IPS-20b (cell line): Measurements from ENCODE around the gene TWIST2.

Source experiments
- H3K27ac ChIP-seq: one replicate; pipeline ENCODE4 v1.5.1; 2013; ENCODE audit warnings: low read length
- H3K27me3 ChIP-seq: 2 replicates; pipeline ENCODE4 v1.6.1; 2013; ENCODE audit warnings: mild to moderate bottlenecking, low read length, inconsistent platforms; ENCODE audit not compliant: insufficient read depth
- H3K36me3 ChIP-seq: 2 replicates; pipeline ENCODE4 v1.6.1; 2013; ENCODE audit warnings: low read depth, mild to moderate bottlenecking, inconsistent platforms, low read length, moderate library complexity; ENCODE audit not compliant: insufficient read depth
- H3K4me1 ChIP-seq: 2 replicates; pipeline ENCODE4 v1.6.1; 2013; ENCODE audit warnings: mild to moderate bottlenecking, control low read depth, inconsistent platforms, low read length, moderate library complexity; ENCODE audit not compliant: insufficient read depth
- H3K4me3 ChIP-seq: 2 replicates; pipeline ENCODE4 v1.5.1; 2013; ENCODE audit warnings: mild to moderate bottlenecking, low read length, inconsistent platforms
- H3K9ac ChIP-seq: 2 replicates; pipeline ENCODE4 v1.6.1; 2013; ENCODE audit warnings: low read depth, mild to moderate bottlenecking, inconsistent platforms, low read length, moderate library complexity
- H3K9me3 ChIP-seq: 2 replicates; pipeline ENCODE4 v1.6.1; 2013; ENCODE audit warnings: mild to moderate bottlenecking, low read depth, low read length, inconsistent platforms; ENCODE audit not compliant: insufficient read depth

The TWIST2 gene

GRCh38 chr2:238904177-238904576 is 56.3 kb downstream of the TWIST2 start:
- no peaks in the 10 kb centered on the region for H3K36me3 ChIP-seq
- H3K27ac ChIP-seq = no peak overlapping the region

GRCh38 chr2:238904716-238905115 is 56.8 kb downstream of the TWIST2 start:
- Histone ChIP-seq H3K27me3 (no peaks in the 10 kb centered on the region), H3K9ac (no peak overlapping the region), H3K4me1 (no peaks in the 10 kb centered on the region), H3K4me3 (no peak overlapping the region), H3K27ac (no peak overlapping the region), H3K9me3 (no peaks in the 10 kb centered on the region), H3K36me3 (no peaks in the 10 kb centered on the region)

More at GRCh38 chr2:238904177-238904576, 56.3 kb downstream of the TWIST2 start:
- Histone ChIP-seq H3K4me3 (no peak overlapping the region), H3K9ac (no peak overlapping the region), H3K9me3 (no peaks in the 10 kb centered on the region), H3K27me3 (no peaks in the 10 kb centered on the region), H3K4me1 (no peaks in the 10 kb centered on the region)

- Histone ChIP-seq H3K4me3 (no peak overlapping the region), H3K4me1 (no peaks in the 10 kb centered on the region), H3K27ac (no peak overlapping the region), H3K36me3 (no peaks in the 10 kb centered on the region), H3K9ac (no peak overlapping the region), H3K27me3 (no peaks in the 10 kb centered on the region), H3K9me3 (no peaks in the 10 kb centered on the region)
Measured at GRCh38 chr2:238905224-238905623, 57.3 kb downstream of the TWIST2 start.

GRCh38 chr2:238905644-238906043 is 57.8 kb downstream of the TWIST2 start:
- Histone ChIP-seq H3K9ac (no peak overlapping the region), H3K27ac (no peak overlapping the region), H3K9me3 (no peaks in the 10 kb centered on the region), H3K27me3 (no peaks in the 10 kb centered on the region), H3K36me3 (no peaks in the 10 kb centered on the region), H3K4me3 (no peak overlapping the region), H3K4me1 (no peaks in the 10 kb centered on the region)

GRCh38 chr2:238906254-238906935 is 58.5 kb downstream of the TWIST2 start:
- H3K4me3 ChIP-seq = no peak overlapping the region
- no peaks in the 10 kb centered on the region for H3K27me3 ChIP-seq
- H3K36me3 ChIP-seq = no peaks in the 10 kb centered on the region
- H3K9me3 ChIP-seq = no peaks in the 10 kb centered on the region
- no peaks in the 10 kb centered on the region for H3K4me1 ChIP-seq
- H3K27ac ChIP-seq = no peak overlapping the region
- H3K9ac ChIP-seq = no peak overlapping the region

- Histone ChIP-seq H3K4me3 (no peak overlapping the region), H3K4me1 (no peaks in the 10 kb centered on the region), H3K36me3 (no peaks in the 10 kb centered on the region), H3K9me3 (no peaks in the 10 kb centered on the region), H3K9ac (no peak overlapping the region), H3K27me3 (no peaks in the 10 kb centered on the region), H3K27ac (no peak overlapping the region)
Measured at GRCh38 chr2:238906936-238907716, 59.2 kb downstream of the TWIST2 start.

GRCh38 chr2:238907717-238908173 is 59.9 kb downstream of the TWIST2 start:
- Histone ChIP-seq H3K27me3 (no peaks in the 10 kb centered on the region), H3K4me1 (no peaks in the 10 kb centered on the region), H3K4me3 (no peak overlapping the region), H3K27ac (no peak overlapping the region), H3K36me3 (no peaks in the 10 kb centered on the region), H3K9me3 (no peaks in the 10 kb centered on the region), H3K9ac (no peak overlapping the region)

GRCh38 chr2:238908960-238909951 is 61.4 kb downstream of the TWIST2 start:
- H3K27me3 ChIP-seq = no peaks in the 10 kb centered on the region
- H3K27ac ChIP-seq = no peak overlapping the region
- no peak overlapping the region for H3K9ac ChIP-seq

GRCh38 chr2:238910751-238911351 is 63.0 kb downstream of the TWIST2 start:
- no peaks in the 10 kb centered on the region for H3K27me3 ChIP-seq
- H3K9ac ChIP-seq = no peak overlapping the region
- no peak overlapping the region for H3K4me3 ChIP-seq
- H3K36me3 ChIP-seq = no peaks in the 10 kb centered on the region
- H3K4me1 ChIP-seq = no peaks in the 10 kb centered on the region
- no peak overlapping the region for H3K27ac ChIP-seq
- H3K9me3 ChIP-seq = no peaks in the 10 kb centered on the region

More at GRCh38 chr2:238908960-238909951, 61.4 kb downstream of the TWIST2 start:
- no peaks in the 10 kb centered on the region for H3K4me1 ChIP-seq
- H3K4me3 ChIP-seq = no peak overlapping the region
- no peaks in the 10 kb centered on the region for H3K36me3 ChIP-seq
- H3K9me3 ChIP-seq = no peaks in the 10 kb centered on the region

- no peaks in the 10 kb centered on the region for H3K4me1 ChIP-seq
- no peak overlapping the region for H3K27ac ChIP-seq
- no peak overlapping the region for H3K9ac ChIP-seq
- no peaks in the 10 kb centered on the region for H3K36me3 ChIP-seq
- no peaks in the 10 kb centered on the region for H3K27me3 ChIP-seq
- no peak overlapping the region for H3K4me3 ChIP-seq
- no peaks in the 10 kb centered on the region for H3K9me3 ChIP-seq
Measured at GRCh38 chr2:238911376-238912227, 63.7 kb downstream of the TWIST2 start.
